Keratinocyte (primary cell): Measurements from ENCODE around the gene ANKRD18B.
"Not testable (repeated sequence)": the region's sequence is repeated elsewhere in the genome, so short reads cannot be mapped to it uniquely, and the experiment has no call there.

Source experiments
- CTCF ChIP-seq, 3 experiments: IDR thresholded peaks in 1 of 3; conservative IDR thresholded peaks in 1 of 3; optimal IDR thresholded peaks in 1 of 3; 2 replicates in 2 of 3; 3 replicates in 1 of 3; pipeline versions ENCODE3 to v1.5.1; 2011; ENCODE audit warnings: low read length in 3 of 3, mild to moderate bottlenecking in 3 of 3, moderate library complexity in 2 of 3, control low read depth in 1 of 3, inconsistent platforms in 1 of 3; ENCODE audit not compliant: insufficient read depth in 2 of 3; ENCODE audit errors: extremely low read depth in 1 of 3
- EZH2 ChIP-seq: IDR thresholded peaks from one replicate; pipeline ENCODE4 v1.6.1; 2012; ENCODE audit warnings: inconsistent platforms, mild to moderate bottlenecking, low read length, moderate library complexity

GRCh38 chr9:33543463-33543862, 19.4 kb downstream of the ANKRD18B start:
- TF ChIP-seq CTCF (optimal IDR thresholded peaks at IDR 0.05 in 1 of 3, IDR thresholded peaks at IDR 0.05 in 1 of 3, conservative IDR thresholded peaks at IDR 0.05 in 1 of 3; ENCODE audit: extremely low read depth in 1 of 3, insufficient read depth in 2 of 3, low read length in 3 of 3); EZH2: not testable (repeated sequence)
